ENCODE data around the gene UBE2R2.
"Not testable (repeated sequence)": the region's sequence is repeated elsewhere in the genome, so short reads cannot be mapped to it uniquely, and the experiment has no call there.

The UBE2R2 gene

GRCh38 chr9:33843312-33843961 is 26.5 kb downstream of the UBE2R2 start:
- no peak for DNase-seq

GRCh38 chr9:33846231-33846630 is 29.3 kb downstream of the UBE2R2 start:
- DNase-seq: no peak

- not testable (repeated sequence) for DNase-seq
Measured at GRCh38 chr9:33847894-33848205, 30.9 kb downstream of the UBE2R2 start.

- DNase-seq: no peak
Measured at GRCh38 chr9:33850267-33850629, 33.3 kb downstream of the UBE2R2 start.

GRCh38 chr9:33850677-33851076 is 33.7 kb downstream of the UBE2R2 start:
- DNase-seq: no peak

- DNase-seq: no peak
Measured at GRCh38 chr9:33851301-33851700, 34.3 kb downstream of the UBE2R2 start.

GRCh38 chr9:33852216-33852826 is 35.4 kb downstream of the UBE2R2 start:
- peak; percentile 51 for DNase-seq

GRCh38 chr9:33856247-33856646 is 39.3 kb downstream of the UBE2R2 start:
- no peak for DNase-seq

- DNase-seq: no peak
Measured at GRCh38 chr9:33858423-33858822, 41.5 kb downstream of the UBE2R2 start.

GRCh38 chr9:33860200-33860871 is 43.4 kb downstream of the UBE2R2 start:
- DNase-seq: no peak

GRCh38 chr9:33861917-33862453 is 45.0 kb downstream of the UBE2R2 start:
- DNase-seq: no peak

GRCh38 chr9:33863027-33863426 is 46.1 kb downstream of the UBE2R2 start:
- not testable (repeated sequence) for DNase-seq

- no peak for DNase-seq
Measured at GRCh38 chr9:33867747-33868439, 50.9 kb downstream of the UBE2R2 start.

- DNase-seq: no peak
Measured at GRCh38 chr9:33868440-33868973, 51.5 kb downstream of the UBE2R2 start.

- DNase-seq: not testable (repeated sequence)
Measured at GRCh38 chr9:33869243-33869642, 52.3 kb downstream of the UBE2R2 start.

- DNase-seq: no peak
Measured at GRCh38 chr9:33877727-33878489, 60.9 kb downstream of the UBE2R2 start.

- DNase-seq: no peak
Measured at GRCh38 chr9:33878691-33879366, 61.9 kb downstream of the UBE2R2 start.

- no peak for DNase-seq
Measured at GRCh38 chr9:33880211-33881089, 63.5 kb downstream of the UBE2R2 start.

- DNase-seq: no peak
Measured at GRCh38 chr9:33881635-33882034, 64.7 kb downstream of the UBE2R2 start.

GRCh38 chr9:33884856-33885701 is 68.1 kb downstream of the UBE2R2 start:
- no peak for DNase-seq
